Suprapubic skin (tissue), 4 donors: Measurements from ENCODE around the gene ABCB11. TPM values are rescaled to one million over a fixed set of nuclear protein-coding genes. Genes with fewer than 3 reads are reported as not detected.

Source experiments
- DNase-seq, 2 donors: peaks; one replicate each; pipeline ENCODE4 v3.0.0-alpha.2; 2019; ENCODE audit warnings: low spot score in 2 of 2
- H3K27ac ChIP-seq: fragments of 200-600 bp; sonication (generic); one replicate; pipeline ENCODE4 v1.5.1; 2019
- H3K27me3 ChIP-seq: fragments of 200-600 bp; sonication (generic); one replicate; pipeline ENCODE4 v1.5.1; 2019
- H3K36me3 ChIP-seq: fragments of 200-600 bp; sonication (generic); one replicate; pipeline ENCODE4 v1.5.1; 2019
- H3K4me1 ChIP-seq: fragments of 200-600 bp; sonication (generic); one replicate; pipeline ENCODE4 v1.5.1; 2019
- H3K4me3 ChIP-seq: fragments of 200-600 bp; sonication (generic); one replicate; pipeline ENCODE4 v1.5.1; 2019; ENCODE audit warnings: mild to moderate bottlenecking
- H3K9me3 ChIP-seq: fragments of 200-600 bp; sonication (generic); one replicate; pipeline ENCODE4 v1.5.1; 2019
- EP300 ChIP-seq: sonication (generic); formaldehyde crosslinking; IDR thresholded peaks from one replicate; pipeline ENCODE4 v1.6.1; 2017; ENCODE audit warnings: antibody characterized with exemption
- POLR2A ChIP-seq, 2 donors: fragments of 450-650 bp; IDR thresholded peaks; one replicate each; pipeline ENCODE4 v1.6.1; 2017; ENCODE audit warnings: antibody characterized with exemption in 2 of 2, mild to moderate bottlenecking in 2 of 2, moderate library complexity in 2 of 2
- POLR2AphosphoS5 ChIP-seq, 3 donors: sonication (generic); formaldehyde crosslinking; IDR thresholded peaks; one replicate each; pipeline ENCODE4 v1.6.1; 2017; ENCODE audit warnings: antibody characterized with exemption in 3 of 3
- WGBS: methylation state at CpG from one replicate; pipeline ENCODE4 v1.1.5; 2018; 5-methylcytosine and 5-hydroxymethylcytosine counted together
- total RNA-seq, 4 donors: library from RNA; depleted of rRNA; stranded (reverse); fragments of >200 nt; gene quantifications; one replicate each; pipeline ENCODE4 v1.1.0, GENCODE V29; 2016
- TF ChIP-seq, protein P1 (sequence below), 2 donors: fragments of 200-600 bp in 1 of 2; fragments of 450-650 bp in 1 of 2; sonication (generic) in 1 of 2; IDR thresholded peaks; one replicate each; pipeline ENCODE4 v1.5.1; 2016 to 2019; ENCODE audit warnings: antibody characterized with exemption in 2 of 2, mild to moderate bottlenecking in 1 of 2, moderate library complexity in 1 of 2

Gene ABCB11
- total RNA-seq, 4 donors from 2014 or later: 0.21 to 1.7 (median 0.28) TPM

GRCh38 chr2:168995744-168996143 is 35.4 kb downstream of the ABCB11 start:
- no peaks in the 10 kb centered on the region for H3K9me3 ChIP-seq
- H3K27ac ChIP-seq: no peak overlapping the region
- TF ChIP-seq EP300 (no peak), POLR2AphosphoS5 (IDR thresholded peaks at IDR 0.05) (no peak)
- TF ChIP-seq, protein P1, sequence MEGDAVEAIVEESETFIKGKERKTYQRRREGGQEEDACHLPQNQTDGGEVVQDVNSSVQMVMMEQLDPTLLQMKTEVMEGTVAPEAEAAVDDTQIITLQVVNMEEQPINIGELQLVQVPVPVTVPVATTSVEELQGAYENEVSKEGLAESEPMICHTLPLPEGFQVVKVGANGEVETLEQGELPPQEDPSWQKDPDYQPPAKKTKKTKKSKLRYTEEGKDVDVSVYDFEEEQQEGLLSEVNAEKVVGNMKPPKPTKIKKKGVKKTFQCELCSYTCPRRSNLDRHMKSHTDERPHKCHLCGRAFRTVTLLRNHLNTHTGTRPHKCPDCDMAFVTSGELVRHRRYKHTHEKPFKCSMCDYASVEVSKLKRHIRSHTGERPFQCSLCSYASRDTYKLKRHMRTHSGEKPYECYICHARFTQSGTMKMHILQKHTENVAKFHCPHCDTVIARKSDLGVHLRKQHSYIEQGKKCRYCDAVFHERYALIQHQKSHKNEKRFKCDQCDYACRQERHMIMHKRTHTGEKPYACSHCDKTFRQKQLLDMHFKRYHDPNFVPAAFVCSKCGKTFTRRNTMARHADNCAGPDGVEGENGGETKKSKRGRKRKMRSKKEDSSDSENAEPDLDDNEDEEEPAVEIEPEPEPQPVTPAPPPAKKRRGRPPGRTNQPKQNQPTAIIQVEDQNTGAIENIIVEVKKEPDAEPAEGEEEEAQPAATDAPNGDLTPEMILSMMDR (IDR thresholded peaks at IDR 0.05): no peak
- no peak overlapping the region for H3K4me3 ChIP-seq
- WGBS: 96% methylated on average over 1 of the region's 1 CpG
- peaks cover 11% of the 10 kb centered on the region for H3K4me1 ChIP-seq
- no peaks in the 10 kb centered on the region for H3K27me3 ChIP-seq
- no peaks in the 10 kb centered on the region for H3K36me3 ChIP-seq
- DNase-seq: no peak

DNA sequence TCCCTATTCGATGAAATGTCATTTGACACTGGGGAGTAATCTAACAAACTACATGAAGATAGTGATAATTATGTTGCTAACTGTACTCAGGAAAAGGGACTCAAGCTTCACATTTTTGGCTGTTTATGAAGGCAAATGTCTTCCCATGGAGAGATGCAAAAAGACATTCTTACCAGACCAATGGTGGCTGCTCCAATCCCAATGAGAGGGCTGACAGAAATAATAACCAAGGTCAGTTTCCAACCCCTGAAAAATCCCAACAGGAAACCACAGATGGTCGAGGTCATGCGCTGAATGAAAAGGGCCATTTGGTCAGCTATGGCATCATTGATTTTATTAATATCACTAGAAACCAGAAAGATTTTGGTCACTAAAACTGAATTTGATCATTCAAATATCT is 37.6 kb downstream of the ABCB11 start:
- Histone ChIP-seq H3K4me1 (peaks cover 11% of the 10 kb centered on the region), H3K27me3 (no peaks in the 10 kb centered on the region), H3K4me3 (no peak overlapping the region), H3K27ac (no peak overlapping the region), H3K9me3 (no peaks in the 10 kb centered on the region), H3K36me3 (no peaks in the 10 kb centered on the region)
- no peak for TF ChIP-seq POLR2AphosphoS5 (IDR thresholded peaks at IDR 0.05)
- TF ChIP-seq, protein P1 (IDR thresholded peaks at IDR 0.05): no peak
- TF ChIP-seq EP300: no peak
- TF ChIP-seq POLR2A (IDR thresholded peaks at IDR 0.05): no peak
- no peak for DNase-seq
- WGBS: 76% methylated on average over 3 of the region's 3 CpGs

DNA sequence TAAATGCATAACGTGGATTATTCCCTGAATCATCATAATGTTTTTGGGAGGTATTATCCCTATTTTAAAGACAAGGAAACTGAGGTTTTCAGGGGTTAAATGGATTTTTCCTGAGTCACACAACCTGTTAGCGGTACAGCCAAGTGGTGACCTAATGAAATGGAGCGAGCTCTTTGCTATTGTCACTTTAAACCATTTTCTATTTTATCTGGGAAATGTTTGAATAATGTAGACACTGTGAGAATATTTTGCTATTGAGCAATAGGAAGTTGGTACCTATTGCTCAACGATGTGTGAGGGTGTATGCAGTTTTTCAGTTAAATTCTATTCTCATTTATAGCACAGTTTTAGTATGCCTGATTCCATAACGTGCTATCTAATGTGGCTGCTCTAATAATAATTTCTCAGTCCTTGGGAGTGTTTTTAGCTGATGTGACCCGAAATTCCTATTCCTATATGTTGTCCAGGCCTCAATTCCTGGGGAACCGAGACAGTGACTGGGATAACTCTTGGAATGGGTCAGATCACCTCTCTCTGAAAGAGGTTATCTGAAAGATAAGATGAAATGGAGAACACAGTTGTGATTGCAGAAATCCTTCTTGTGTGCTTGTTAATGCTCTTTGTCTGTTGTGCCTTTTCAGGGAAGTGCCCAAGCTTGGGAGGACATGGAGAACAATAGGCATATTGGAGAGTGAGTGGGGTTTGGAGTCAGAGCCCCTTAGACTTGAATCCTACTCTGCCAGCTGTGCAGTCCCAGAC is 38.4 kb downstream of the ABCB11 start:
- no peak for TF ChIP-seq POLR2A (IDR thresholded peaks at IDR 0.05)
- TF ChIP-seq, protein P1 (IDR thresholded peaks at IDR 0.05): no peak
- TF ChIP-seq EP300: no peak
- no peak for TF ChIP-seq POLR2AphosphoS5 (IDR thresholded peaks at IDR 0.05)
- 58% methylated on average over 7 of the region's 7 CpGs for WGBS
- H3K27ac ChIP-seq: peak overlapping the region; percentile 5

DNA sequence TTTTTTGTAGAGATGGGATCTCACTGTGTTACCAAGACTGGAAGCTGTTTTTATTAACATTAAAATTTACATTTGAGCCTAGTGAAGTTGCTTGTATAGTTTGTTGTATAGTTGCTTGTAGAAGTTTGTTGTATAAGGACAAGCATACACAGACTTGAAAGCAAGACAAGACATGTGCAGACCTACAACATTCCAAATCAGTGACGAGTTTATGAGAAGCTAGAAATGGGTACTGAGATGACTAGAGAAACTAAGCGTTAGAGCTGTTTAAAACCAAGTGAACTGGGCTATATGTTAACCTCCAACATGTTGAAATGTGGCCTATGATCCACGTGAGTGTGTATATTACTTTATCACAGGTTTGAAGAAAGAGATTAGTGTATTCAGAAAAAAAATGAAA is 39.1 kb downstream of the ABCB11 start:
- no peaks in the 10 kb centered on the region for H3K9me3 ChIP-seq
- peaks cover 8% of the 10 kb centered on the region for H3K4me1 ChIP-seq
- no peaks in the 10 kb centered on the region for H3K27me3 ChIP-seq
- H3K4me3 ChIP-seq: no peak overlapping the region
- no peak for DNase-seq
- WGBS: 62% methylated on average over 3 of the region's 3 CpGs
- TF ChIP-seq POLR2A (IDR thresholded peaks at IDR 0.05): no peak
- TF ChIP-seq EP300: no peak
- no peak for TF ChIP-seq POLR2AphosphoS5 (IDR thresholded peaks at IDR 0.05)
- TF ChIP-seq, protein P1 (IDR thresholded peaks at IDR 0.05): no peak
- H3K36me3 ChIP-seq: no peaks in the 10 kb centered on the region
- peak overlapping the region; percentile 5 for H3K27ac ChIP-seq

More for the DNA sequence above, 38.4 kb downstream of the ABCB11 start:
- H3K27me3 ChIP-seq: no peaks in the 10 kb centered on the region
- no peaks in the 10 kb centered on the region for H3K9me3 ChIP-seq
- H3K4me1 ChIP-seq: peaks cover 11% of the 10 kb centered on the region
- H3K4me3 ChIP-seq: no peak overlapping the region
- H3K36me3 ChIP-seq: no peaks in the 10 kb centered on the region
- no peak for DNase-seq

- Histone ChIP-seq H3K27ac (no peak overlapping the region), H3K4me3 (no peak overlapping the region), H3K4me1 (peaks cover 8% of the 10 kb centered on the region), H3K9me3 (no peaks in the 10 kb centered on the region), H3K36me3 (no peaks in the 10 kb centered on the region), H3K27me3 (no peaks in the 10 kb centered on the region)
- DNase-seq: no peak
- TF ChIP-seq POLR2AphosphoS5 (IDR thresholded peaks at IDR 0.05) (no peak), POLR2A (IDR thresholded peaks at IDR 0.05) (no peak), EP300 (no peak)
- TF ChIP-seq, protein P1 (IDR thresholded peaks at IDR 0.05): no peak
- 70% methylated on average over 1 of the region's 1 CpG for WGBS
Observed at GRCh38 chr2:168988755-168989154, 42.4 kb downstream of the ABCB11 start.
